ENCODE results near the gene NSA2.

NSA2 gene

GRCh38 chr5:74816875-74817274, 49.8 kb downstream of the NSA2 start:
- no peak for DNase-seq (ENCODE audit: low spot score)

GRCh38 chr5:74822288-74822687, 55.2 kb downstream of the NSA2 start:
- no peak for DNase-seq (ENCODE audit: low spot score)

- DNase-seq (ENCODE audit: low spot score): no peak
These were observed 62.4 kb downstream of the NSA2 start for GRCh38 chr5:74829413-74829812.
